Tibial nerve (tissue), 4 donors: Measurements from ENCODE around the gene CCDC106. TPM values are rescaled to one million over a fixed set of nuclear protein-coding genes. Genes with fewer than 3 reads are reported as not detected.

Source experiments
- DNase-seq, 2 donors: peaks; one replicate each; pipeline ENCODE4 v3.0.0-alpha.2; 2019; ENCODE audit warnings: low spot score in 2 of 2
- H3K27ac ChIP-seq, 4 donors: fragments of 200-600 bp; sonication (generic) in 3 of 4; one replicate each; pipeline ENCODE4 v1.5.1; 2017 to 2019; ENCODE audit warnings: mild to moderate bottlenecking in 1 of 4
- H3K27me3 ChIP-seq, 2 donors: fragments of 200-600 bp; sonication (generic) in 1 of 2; one replicate each; pipeline versions ENCODE4 v1.5.1 to v1.6.0; 2017 to 2019
- H3K36me3 ChIP-seq, 3 donors: fragments of 200-600 bp; sonication (generic); one replicate each; pipeline ENCODE4 v1.5.1; 2018 to 2019
- H3K4me1 ChIP-seq, 4 donors: fragments of 200-600 bp; sonication (generic) in 3 of 4; one replicate each; pipeline ENCODE4 v1.5.1; 2017 to 2019
- H3K4me3 ChIP-seq, 4 donors: fragments of 200-600 bp; sonication (generic) in 3 of 4; one replicate each; pipeline ENCODE4 v1.5.1; 2017 to 2019; ENCODE audit warnings: mild to moderate bottlenecking in 1 of 4, moderate library complexity in 1 of 4
- H3K9me3 ChIP-seq, 4 donors: fragments of 200-600 bp; sonication (generic) in 3 of 4; one replicate each; pipeline ENCODE4 v1.5.1; 2017 to 2019
- CTCF ChIP-seq, 5 experiments: fragments of 200-600 bp in 3 of 5; fragments of 450-650 bp in 2 of 5; sonication (generic) in 3 of 5; IDR thresholded peaks; one replicate each; pipeline ENCODE4 v1.5.1; 2016 to 2019; ENCODE audit warnings: antibody characterized with exemption in 5 of 5, mild to moderate bottlenecking in 3 of 5, moderate library complexity in 2 of 5
- EP300 ChIP-seq, 2 donors: sonication (generic); formaldehyde crosslinking; IDR thresholded peaks; one replicate each; pipeline ENCODE4 v1.6.1; 2017; ENCODE audit warnings: antibody characterized with exemption in 2 of 2, mild to moderate bottlenecking in 1 of 2
- POLR2A ChIP-seq, 2 donors: fragments of 450-650 bp; IDR thresholded peaks; one replicate each; pipeline ENCODE4 v1.6.1; 2017; ENCODE audit warnings: antibody characterized with exemption in 2 of 2, mild to moderate bottlenecking in 2 of 2, moderate library complexity in 2 of 2
- WGBS, 2 donors: methylation state at CpG; one replicate each; pipeline ENCODE4 v1.1.5; 2018; 5-methylcytosine and 5-hydroxymethylcytosine counted together
- total RNA-seq, 4 donors: library from RNA; depleted of rRNA; stranded (reverse); fragments of >200 nt; gene quantifications; one replicate each; pipeline ENCODE4 v1.1.0, GENCODE V29; 2016

The CCDC106 gene
- total RNA-seq, 4 donors from 2014 or later: 14.5 to 39.6 (median 16.1) TPM

GRCh38 chr19:55621673-55622231 is 26.3 kb upstream of the CCDC106 start:
- 94 to 95% methylated on average over 38 to 55 of the region's 55 CpGs for WGBS, 2 donors
- DNase-seq: no peak
- no peaks in the 10 kb centered on the region for H3K9me3 ChIP-seq
- no peaks in the 10 kb centered on the region for H3K27me3 ChIP-seq
- H3K36me3 ChIP-seq: peaks cover 0 to 44% (median 4%) of the 10 kb centered on the region in 3 donors
- no peak overlapping the region for H3K27ac ChIP-seq
- H3K4me3 ChIP-seq: no peak overlapping the region
- TF ChIP-seq POLR2A (IDR thresholded peaks at IDR 0.05) (no peak), EP300 (IDR thresholded peaks at IDR 0.05) (no peak), CTCF (IDR thresholded peaks at IDR 0.05) (no peak)
- peaks cover 4 to 22% (median 6%) of the 10 kb centered on the region in 4 donors for H3K4me1 ChIP-seq

- Histone ChIP-seq H3K36me3 (peaks cover 0 to 38% (median 4%) of the 10 kb centered on the region in 3 donors), H3K27ac (no peak overlapping the region), H3K9me3 (no peaks in the 10 kb centered on the region), H3K4me1 (peaks cover 4 to 22% (median 6%) of the 10 kb centered on the region in 4 donors), H3K27me3 (no peaks in the 10 kb centered on the region), H3K4me3 (no peak overlapping the region)
- whole genome bisulfite sequencing, 2 donors: 86 to 94% methylated on average over 13 to 36 of the region's 40 CpGs
- DNase-seq: no peak
- TF ChIP-seq EP300 (IDR thresholded peaks at IDR 0.05) (no peak), POLR2A (IDR thresholded peaks at IDR 0.05) (no peak), CTCF (IDR thresholded peaks at IDR 0.05) (no peak)
Observed at GRCh38 chr19:55622242-55622969, 25.6 kb upstream of the CCDC106 start.

- no peak for DNase-seq
- H3K4me1 ChIP-seq: peaks cover 4 to 22% (median 6%) of the 10 kb centered on the region in 4 donors
- H3K4me3 ChIP-seq: no peak overlapping the region
- peak overlapping the region in 3 of 4 donors; percentile 90 to 99 (median 96) for H3K27ac ChIP-seq
- H3K9me3 ChIP-seq: no peaks in the 10 kb centered on the region
- peaks cover 0 to 31% (median 4%) of the 10 kb centered on the region in 3 donors for H3K36me3 ChIP-seq
- H3K27me3 ChIP-seq: no peaks in the 10 kb centered on the region
- WGBS, 2 donors: 94 to 95% methylated on average over 7 of the region's 7 CpGs
- TF ChIP-seq CTCF (IDR thresholded peaks at IDR 0.05) (no peak), POLR2A (IDR thresholded peaks at IDR 0.05) (no peak), EP300 (IDR thresholded peaks at IDR 0.05) (no peak)
Observed at GRCh38 chr19:55623130-55623529, 24.9 kb upstream of the CCDC106 start.

- Histone ChIP-seq H3K4me1 (peaks cover 4 to 22% (median 6%) of the 10 kb centered on the region in 4 donors), H3K9me3 (no peaks in the 10 kb centered on the region), H3K27ac (peak overlapping the region; percentile 89 to 99 (median 93)), H3K27me3 (no peaks in the 10 kb centered on the region), H3K4me3 (peak overlapping the region in 3 of 4 donors; percentile 12 to 71 (median 46)), H3K36me3 (peaks cover 0 to 30% (median 4%) of the 10 kb centered on the region in 3 donors)
- DNase-seq: no peak
- WGBS, 2 donors: 54 to 61% methylated on average over 7 of the region's 7 CpGs
- TF ChIP-seq POLR2A (IDR thresholded peaks at IDR 0.05): no peak
- TF ChIP-seq EP300 (IDR thresholded peaks at IDR 0.05): no peak
- no peak for TF ChIP-seq CTCF (IDR thresholded peaks at IDR 0.05)
Observed at GRCh38 chr19:55623561-55623960, 24.5 kb upstream of the CCDC106 start.
